Fibroblast of mammary gland (primary cell): Measurements from ENCODE around the gene EIF4EBP2.

Source experiments
- DNase-seq: peaks from one replicate; pipeline ENCODE4 v3.0.0-alpha.2; 2010; ENCODE audit warnings: low read depth
- H3K4me3 ChIP-seq: 2 replicates; pipeline ENCODE4 v1.5.1; 2011; ENCODE audit warnings: low read depth, mild to moderate bottlenecking, low read length, moderate library complexity; ENCODE audit not compliant: control insufficient read depth
- CTCF ChIP-seq: conservative IDR thresholded peaks from 2 replicates; pipeline ENCODE4 v1.5.1; 2011; ENCODE audit warnings: low read depth, low read length, inconsistent platforms; ENCODE audit not compliant: control insufficient read depth, insufficient read depth

The EIF4EBP2 gene

DNA sequence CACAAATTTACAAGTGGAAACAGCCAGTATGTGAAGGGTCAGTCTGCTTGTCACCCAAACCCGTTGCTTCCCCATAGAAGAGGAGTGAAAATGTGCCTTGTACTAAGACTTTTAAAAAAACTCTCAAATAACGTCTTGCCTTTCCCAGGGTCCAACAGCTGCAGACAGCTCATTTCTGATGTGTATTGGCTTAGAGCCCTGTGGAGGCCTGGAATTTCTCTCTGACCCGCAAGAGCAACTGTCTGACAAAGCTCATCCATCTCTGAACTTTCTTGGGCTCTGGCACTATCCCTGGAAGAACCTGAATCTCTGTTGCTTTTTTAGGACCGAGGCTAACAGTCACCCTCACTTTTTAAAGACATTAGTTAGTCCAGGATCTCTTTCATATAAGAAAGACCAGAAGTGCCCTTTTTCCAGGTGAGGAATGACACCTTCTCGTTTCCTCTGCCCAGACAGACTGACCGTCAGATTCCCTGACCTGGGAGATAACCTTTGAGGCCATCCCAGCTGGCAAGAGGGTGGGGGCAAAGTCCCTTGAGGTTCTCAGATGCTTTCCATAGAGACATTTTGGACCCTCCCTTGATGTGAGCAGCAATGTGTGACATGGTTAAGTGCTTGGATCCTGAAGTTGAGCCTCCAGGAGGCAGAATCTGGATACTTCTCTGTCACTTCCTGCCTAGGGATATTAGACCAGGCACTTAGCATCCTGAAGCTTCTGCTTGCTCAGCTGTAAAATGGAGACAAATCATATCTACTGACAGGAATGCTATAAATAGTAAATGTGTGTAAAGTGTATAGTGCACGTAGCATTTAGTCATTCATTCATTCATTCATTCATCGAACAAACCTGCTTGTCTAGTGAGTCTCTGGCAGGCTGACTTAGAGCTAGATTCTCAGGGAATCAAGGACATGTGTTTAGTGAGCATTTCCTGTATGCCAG lies 42.0 kb downstream of the EIF4EBP2 start:
- DNase-seq, result peak; percentile 80
- TF ChIP-seq CTCF, result no peak
- no peak overlapping the region for H3K4me3 ChIP-seq

DNA sequence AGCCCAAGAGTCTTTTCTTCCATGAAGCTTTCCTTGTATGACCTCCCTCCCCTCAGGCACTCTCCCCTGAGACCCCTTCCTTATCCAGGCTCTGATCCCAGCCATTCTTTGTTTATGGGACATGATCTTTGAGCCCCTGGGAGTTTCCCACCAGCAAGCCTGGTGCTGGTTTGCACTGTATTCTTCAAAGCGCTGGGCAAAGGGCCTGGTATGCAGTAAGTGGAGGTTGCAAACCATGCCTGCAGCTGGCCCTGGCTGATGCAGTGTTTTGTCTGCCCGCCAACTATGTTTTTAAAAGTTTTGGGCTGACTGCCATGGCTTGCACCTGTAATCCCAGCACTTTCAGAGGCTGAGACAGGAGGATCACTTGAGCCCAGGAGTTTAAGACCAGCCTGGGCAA lies 44.3 kb downstream of the EIF4EBP2 start:
- no peak for DNase-seq

GRCh38 chr10:70455213-70455630 lies 51.3 kb downstream of the EIF4EBP2 start:
- no peak for DNase-seq
- H3K4me3 ChIP-seq, result no peak overlapping the region
- TF ChIP-seq CTCF, result no peak

More for the DNA sequence above, 44.3 kb downstream of the EIF4EBP2 start:
- H3K4me3 ChIP-seq, result no peak overlapping the region
- no peak for TF ChIP-seq CTCF

GRCh38 chr10:70456164-70456563 lies 52.2 kb downstream of the EIF4EBP2 start:
- no peak for DNase-seq
- no peak overlapping the region for H3K4me3 ChIP-seq
- no peak for TF ChIP-seq CTCF

- no peak for TF ChIP-seq CTCF
- H3K4me3 ChIP-seq, result no peak overlapping the region
- no peak for DNase-seq
These were observed 53.9 kb downstream of the EIF4EBP2 start for GRCh38 chr10:70457759-70458305.

- peak; percentile 62 for DNase-seq
These were observed 54.5 kb downstream of the EIF4EBP2 start for GRCh38 chr10:70458329-70459060.

More at GRCh38 chr10:70458329-70459060, 54.5 kb downstream of the EIF4EBP2 start:
- no peak for TF ChIP-seq CTCF
- no peak overlapping the region for H3K4me3 ChIP-seq
